Liver (tissue), 9 donors: ENCODE results near the gene MMP20. TPM values are rescaled to one million over a fixed set of nuclear protein-coding genes. Genes with fewer than 3 reads are reported as not detected.

Source experiments
- DNase-seq: peaks from one replicate; pipeline ENCODE4 v3.0.0-alpha.2; 2017; ENCODE audit warnings: low spot score
- H3K27ac ChIP-seq, 2 donors: one replicate each; pipeline ENCODE4 v1.7.0; 2013; ENCODE audit warnings: inconsistent platforms in 2 of 2, low read length in 2 of 2, control low read depth in 1 of 2, low read depth in 1 of 2, mild to moderate bottlenecking in 1 of 2
- H3K27me3 ChIP-seq, 4 donors: one replicate each; pipeline versions ENCODE4 v1.6.1 to v1.7.0; 2013; ENCODE audit warnings: low read length in 3 of 4, inconsistent platforms in 1 of 4, mild to moderate bottlenecking in 1 of 4, moderate library complexity in 1 of 4; ENCODE audit not compliant: control insufficient read depth in 4 of 4, insufficient read depth in 4 of 4
- H3K36me3 ChIP-seq, 4 donors: one replicate each; pipeline versions ENCODE4 v1.6.1 to v1.7.0; 2013; ENCODE audit warnings: low read length in 3 of 4, mild to moderate bottlenecking in 3 of 4, low read depth in 1 of 4, moderate library complexity in 1 of 4; ENCODE audit not compliant: control insufficient read depth in 4 of 4, insufficient read depth in 3 of 4
- H3K4me1 ChIP-seq, 4 donors: one replicate each; pipeline versions ENCODE4 v1.6.1 to v1.7.0; 2013; ENCODE audit warnings: low read length in 3 of 4, mild to moderate bottlenecking in 3 of 4, moderate library complexity in 1 of 4; ENCODE audit not compliant: control insufficient read depth in 4 of 4, insufficient read depth in 4 of 4
- H3K4me3 ChIP-seq, 3 donors: one replicate each; pipeline versions ENCODE4 v1.6.1 to v1.7.0; 2013; ENCODE audit warnings: low read length in 3 of 3, control low read depth in 1 of 3, low read depth in 1 of 3, mild to moderate bottlenecking in 1 of 3
- H3K9ac ChIP-seq, 2 donors: one replicate each; pipeline ENCODE4 v1.7.0; 2013; ENCODE audit warnings: low read length in 2 of 2, mild to moderate bottlenecking in 2 of 2, moderate library complexity in 2 of 2, control low read depth in 1 of 2, low read depth in 1 of 2
- H3K9me3 ChIP-seq, 4 donors: one replicate each; pipeline versions ENCODE4 v1.6.1 to v1.7.0; 2013; ENCODE audit warnings: low read length in 3 of 4; ENCODE audit not compliant: control insufficient read depth in 4 of 4
- EGR1 ChIP-seq, 2 donors: IDR thresholded peaks; 2 replicates each; pipeline ENCODE4 v1.6.1; 2016 to 2018; ENCODE audit warnings: antibody characterized with exemption in 2 of 2, low read depth in 2 of 2
- FOXA1 ChIP-seq: IDR thresholded peaks from 2 replicates; pipeline ENCODE4 v1.6.1; 2016; ENCODE audit warnings: antibody characterized with exemption
- FOXA2 ChIP-seq: IDR thresholded peaks from 2 replicates; pipeline ENCODE4 v1.6.1; 2016; ENCODE audit warnings: antibody characterized with exemption
- GABPA ChIP-seq, 2 donors: IDR thresholded peaks in 1 of 2; conservative IDR thresholded peaks in 1 of 2; 2 replicates each; pipeline ENCODE4 v1.6.1; 2016; ENCODE audit warnings: antibody characterized with exemption in 2 of 2, mild to moderate bottlenecking in 1 of 2, moderate library complexity in 1 of 2
- HNF4A ChIP-seq, 2 donors: conservative IDR thresholded peaks; 2 replicates each; pipeline ENCODE4 v1.6.1; 2016; ENCODE audit warnings: antibody characterized with exemption in 2 of 2, mild to moderate bottlenecking in 2 of 2
- HNF4G ChIP-seq: IDR thresholded peaks from 2 replicates; pipeline ENCODE4 v1.6.1; 2016; ENCODE audit warnings: antibody characterized with exemption
- JUND ChIP-seq, 2 donors: IDR thresholded peaks; 2 replicates each; pipeline ENCODE4 v1.6.1; 2016; ENCODE audit warnings: antibody characterized with exemption in 2 of 2
- NR2F2 ChIP-seq: IDR thresholded peaks from 2 replicates; pipeline ENCODE4 v1.6.1; 2016; ENCODE audit warnings: antibody characterized with exemption
- RXRA ChIP-seq, 2 donors: IDR thresholded peaks; 2 replicates each; pipeline ENCODE4 v1.6.1; 2017 to 2018; ENCODE audit warnings: antibody characterized with exemption in 2 of 2, mild to moderate bottlenecking in 1 of 2
- YY1 ChIP-seq: IDR thresholded peaks from 2 replicates; pipeline ENCODE4 v1.6.1; 2016; ENCODE audit warnings: antibody characterized with exemption, mild to moderate bottlenecking
- WGBS: extraction: QIAGEN DNeasy Blood & Tissue Kit; methylation state at CpG from one replicate; pipeline ENCODE4 v1.1.7; 2013; 5-methylcytosine and 5-hydroxymethylcytosine counted together
- polyA plus RNA-seq, 2 donors: library from polyadenylated mRNA; stranded (reverse) in 1 of 2; unstranded in 1 of 2; fragments of 200-250 nt in 1 of 2; fragments of >200 nt in 1 of 2; fragmentation: Nextera tagmentation in 1 of 2; extraction: Ambion mirVana in 1 of 2; gene quantifications; one replicate each; pipeline versions ENCODE4 v1.2.1 to v1.2.3, GENCODE V29; 2013 to 2015
- total RNA-seq, 2 donors: library from RNA; depleted of rRNA; stranded (reverse); fragments of >200 nt; gene quantifications; one replicate each; pipeline ENCODE4 v1.2.3, GENCODE V29; 2014
- TF ChIP-seq, protein P1 (sequence below): fragments of 150-350 bp; IDR thresholded peaks from 2 replicates; pipeline ENCODE4 v1.5.1; 2017; ENCODE audit warnings: improper control_type of control experiment, low read depth, low read length; ENCODE audit not compliant: missing input control
- TF ChIP-seq, protein P2 (sequence below): IDR thresholded peaks from 2 replicates; pipeline ENCODE4 v1.6.1; 2016; ENCODE audit warnings: antibody characterized with exemption
- TF ChIP-seq, protein P3 (sequence below): IDR thresholded peaks from 2 replicates; pipeline ENCODE4 v1.6.1; 2016; ENCODE audit warnings: antibody characterized with exemption
- TF ChIP-seq, protein P4 (sequence below): IDR thresholded peaks from 2 replicates; pipeline ENCODE4 v1.6.1; 2016; ENCODE audit warnings: antibody characterized with exemption
- donor health status: healthy.
- donor health status: healthy.
- donor health status: healthy.
- donor health status: healthy.
- donor health status: healthy.

Gene MMP20
- total and polyA plus RNA-seq, 4 donors, result not detected

DNA sequence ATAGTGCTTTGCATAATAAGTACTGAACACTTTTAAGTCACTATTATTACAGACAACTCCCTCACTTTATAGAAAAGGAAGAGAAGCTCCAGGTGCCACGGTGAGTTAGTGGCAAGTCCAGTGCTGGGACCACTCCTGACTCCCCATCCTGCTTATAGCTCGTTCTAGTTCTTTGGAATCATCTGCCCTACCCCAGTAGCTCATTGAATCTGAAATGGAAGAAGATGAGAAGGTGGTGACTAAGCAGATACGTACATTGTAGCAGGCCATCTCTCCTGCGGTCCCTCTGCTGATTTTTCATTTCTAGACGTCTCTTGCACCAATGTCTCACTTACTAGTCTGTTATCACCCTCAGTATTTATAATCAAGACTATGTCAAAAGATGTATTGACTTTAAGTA, 21.6 kb downstream of the MMP20 start:
- no peak for TF ChIP-seq NR2F2
- TF ChIP-seq HNF4G, result no peak
- TF ChIP-seq RXRA (IDR thresholded peaks at IDR 0.05), result no peak
- TF ChIP-seq FOXA2, result no peak
- TF ChIP-seq FOXA1, result no peak
- TF ChIP-seq, protein P1, sequence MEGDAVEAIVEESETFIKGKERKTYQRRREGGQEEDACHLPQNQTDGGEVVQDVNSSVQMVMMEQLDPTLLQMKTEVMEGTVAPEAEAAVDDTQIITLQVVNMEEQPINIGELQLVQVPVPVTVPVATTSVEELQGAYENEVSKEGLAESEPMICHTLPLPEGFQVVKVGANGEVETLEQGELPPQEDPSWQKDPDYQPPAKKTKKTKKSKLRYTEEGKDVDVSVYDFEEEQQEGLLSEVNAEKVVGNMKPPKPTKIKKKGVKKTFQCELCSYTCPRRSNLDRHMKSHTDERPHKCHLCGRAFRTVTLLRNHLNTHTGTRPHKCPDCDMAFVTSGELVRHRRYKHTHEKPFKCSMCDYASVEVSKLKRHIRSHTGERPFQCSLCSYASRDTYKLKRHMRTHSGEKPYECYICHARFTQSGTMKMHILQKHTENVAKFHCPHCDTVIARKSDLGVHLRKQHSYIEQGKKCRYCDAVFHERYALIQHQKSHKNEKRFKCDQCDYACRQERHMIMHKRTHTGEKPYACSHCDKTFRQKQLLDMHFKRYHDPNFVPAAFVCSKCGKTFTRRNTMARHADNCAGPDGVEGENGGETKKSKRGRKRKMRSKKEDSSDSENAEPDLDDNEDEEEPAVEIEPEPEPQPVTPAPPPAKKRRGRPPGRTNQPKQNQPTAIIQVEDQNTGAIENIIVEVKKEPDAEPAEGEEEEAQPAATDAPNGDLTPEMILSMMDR, result no peak
- no peak for TF ChIP-seq JUND (IDR thresholded peaks at IDR 0.05)
- H3K27me3 ChIP-seq, result no peaks in the 10 kb centered on the region
- H3K9me3 ChIP-seq, result no peaks in the 10 kb centered on the region
- H3K27ac ChIP-seq, result no peak overlapping the region
- H3K9ac ChIP-seq, result no peak overlapping the region
- no peak for DNase-seq
- no peaks in the 10 kb centered on the region for H3K4me1 ChIP-seq
- no peaks in the 10 kb centered on the region for H3K36me3 ChIP-seq
- WGBS, result 66% methylated on average over 5 of the region's 5 CpGs
- H3K4me3 ChIP-seq, result no peak overlapping the region

GRCh38 chr11:102603091-102603490, 22.0 kb downstream of the MMP20 start:
- Histone ChIP-seq H3K4me1 (no peaks in the 10 kb centered on the region), H3K4me3 (no peak overlapping the region), H3K27me3 (no peaks in the 10 kb centered on the region), H3K27ac (no peak overlapping the region), H3K9ac (no peak overlapping the region), H3K36me3 (no peaks in the 10 kb centered on the region), H3K9me3 (no peaks in the 10 kb centered on the region)
- DNase-seq, result no peak
- 83% methylated on average over 5 of the region's 5 CpGs for WGBS
- TF ChIP-seq EGR1 (IDR thresholded peaks at IDR 0.05; ENCODE audit: low read depth in 2 of 2), result no peak
- no peak for TF ChIP-seq GABPA (IDR thresholded peaks at IDR 0.05 in 1 of 2, conservative IDR thresholded peaks at IDR 0.05 in 1 of 2)
- no peak for TF ChIP-seq FOXA2
- TF ChIP-seq, protein P2, sequence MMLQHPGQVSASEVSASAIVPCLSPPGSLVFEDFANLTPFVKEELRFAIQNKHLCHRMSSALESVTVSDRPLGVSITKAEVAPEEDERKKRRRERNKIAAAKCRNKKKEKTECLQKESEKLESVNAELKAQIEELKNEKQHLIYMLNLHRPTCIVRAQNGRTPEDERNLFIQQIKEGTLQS, result no peak
- TF ChIP-seq NR2F2, result no peak
- TF ChIP-seq HNF4A (conservative IDR thresholded peaks at IDR 0.05), result no peak
- TF ChIP-seq, protein P3, sequence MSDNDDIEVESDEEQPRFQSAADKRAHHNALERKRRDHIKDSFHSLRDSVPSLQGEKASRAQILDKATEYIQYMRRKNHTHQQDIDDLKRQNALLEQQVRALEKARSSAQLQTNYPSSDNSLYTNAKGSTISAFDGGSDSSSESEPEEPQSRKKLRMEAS, result no peak
- no peak for TF ChIP-seq FOXA1
- TF ChIP-seq YY1, result no peak
- TF ChIP-seq, protein P1, result no peak
- no peak for TF ChIP-seq JUND (IDR thresholded peaks at IDR 0.05)
- TF ChIP-seq, protein P4, sequence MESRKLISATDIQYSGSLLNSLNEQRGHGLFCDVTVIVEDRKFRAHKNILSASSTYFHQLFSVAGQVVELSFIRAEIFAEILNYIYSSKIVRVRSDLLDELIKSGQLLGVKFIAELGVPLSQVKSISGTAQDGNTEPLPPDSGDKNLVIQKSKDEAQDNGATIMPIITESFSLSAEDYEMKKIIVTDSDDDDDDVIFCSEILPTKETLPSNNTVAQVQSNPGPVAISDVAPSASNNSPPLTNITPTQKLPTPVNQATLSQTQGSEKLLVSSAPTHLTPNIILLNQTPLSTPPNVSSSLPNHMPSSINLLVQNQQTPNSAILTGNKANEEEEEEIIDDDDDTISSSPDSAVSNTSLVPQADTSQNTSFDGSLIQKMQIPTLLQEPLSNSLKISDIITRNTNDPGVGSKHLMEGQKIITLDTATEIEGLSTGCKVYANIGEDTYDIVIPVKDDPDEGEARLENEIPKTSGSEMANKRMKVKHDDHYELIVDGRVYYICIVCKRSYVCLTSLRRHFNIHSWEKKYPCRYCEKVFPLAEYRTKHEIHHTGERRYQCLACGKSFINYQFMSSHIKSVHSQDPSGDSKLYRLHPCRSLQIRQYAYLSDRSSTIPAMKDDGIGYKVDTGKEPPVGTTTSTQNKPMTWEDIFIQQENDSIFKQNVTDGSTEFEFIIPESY, result no peak
- no peak for TF ChIP-seq HNF4G
